Left ventricle myocardium inferior (tissue), 1 donor: ENCODE measurements around the gene SHISA9. TPM values are rescaled to one million over a fixed set of nuclear protein-coding genes. Genes with fewer than 3 reads are reported as not detected.

Experiments used
- DNase-seq: peaks from one replicate; pipeline ENCODE4 v3.0.0-alpha.2; 2020
- H3K27ac ChIP-seq: fragments of 200-600 bp; replicated peaks from 2 replicates; pipeline ENCODE4 v1.8.0; 2021
- H3K27me3 ChIP-seq: fragments of 200-600 bp; 2 replicates; pipeline ENCODE4 v1.8.0; 2021; ENCODE audit warnings: low read depth
- H3K36me3 ChIP-seq: fragments of 200-600 bp; 2 replicates; pipeline ENCODE4 v1.8.0; 2021
- H3K4me1 ChIP-seq: fragments of 200-600 bp; 2 replicates; pipeline ENCODE4 v1.8.0; 2021
- H3K4me3 ChIP-seq: fragments of 200-600 bp; 2 replicates; pipeline ENCODE4 v1.8.0; 2021; ENCODE audit warnings: mild to moderate bottlenecking, moderate library complexity
- H3K9me3 ChIP-seq: fragments of 200-600 bp; replicated peaks from 2 replicates; pipeline ENCODE4 v1.8.0; 2021
- intact Hi-C: fragments of 100-400 bp; cut with micrococcal nuclease; formaldehyde crosslinking; loops from one replicate; pipeline ENCODE4 v1.11.0; 2022
- total RNA-seq: library from RNA; stranded (reverse); fragmentation: NEBNext Ultra II Directional; extraction: Animal tissue kit (Norgen Biotek cat#: 25700); gene quantifications from one replicate; pipeline ENCODE4 v1.2.1, GENCODE V29; 2021
- TF ChIP-seq, protein P1 (sequence below): fragments of 200-600 bp; IDR thresholded peaks from 2 replicates; pipeline ENCODE4 v1.8.0; 2021; ENCODE audit warnings: antibody characterized with exemption, mild to moderate bottlenecking, borderline replicate concordance
- donor health status: DM: no; HTN: yes; CAD: no; lungs with severe emphysema.

The SHISA9 gene
- total RNA-seq, 1 donor from 2014 or later, result 0.30 TPM

DNA sequence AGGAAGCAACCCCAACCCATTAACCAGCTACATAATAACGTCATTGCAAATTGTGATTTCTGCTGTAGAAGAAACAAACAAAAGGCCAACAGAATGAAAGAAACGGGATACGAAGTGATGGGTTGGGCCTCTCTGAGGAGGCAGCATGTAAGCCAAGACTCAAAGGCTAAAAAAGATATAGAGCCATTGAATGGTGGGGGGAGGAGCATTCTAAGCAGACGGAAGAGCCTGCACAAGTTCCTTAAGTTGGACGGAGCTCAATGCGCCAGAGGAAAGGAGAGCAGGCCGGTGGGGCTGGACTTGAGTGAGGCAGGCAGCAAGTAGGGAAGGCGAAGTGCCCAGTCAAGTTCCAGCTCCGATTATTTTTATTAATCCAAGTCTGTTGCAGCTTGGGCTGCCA is 160.3 kb downstream of the SHISA9 start:
- no peak for DNase-seq
- peaks cover 11% of the 10 kb centered on the region for H3K9me3 ChIP-seq
- intact Hi-C loops, result no loop called here
- H3K27ac ChIP-seq, result no peak overlapping the region
- no peaks in the 10 kb centered on the region for H3K4me1 ChIP-seq
- H3K36me3 ChIP-seq, result no peaks in the 10 kb centered on the region
- H3K27me3 ChIP-seq, result peaks cover 13% of the 10 kb centered on the region
- TF ChIP-seq, protein P1, sequence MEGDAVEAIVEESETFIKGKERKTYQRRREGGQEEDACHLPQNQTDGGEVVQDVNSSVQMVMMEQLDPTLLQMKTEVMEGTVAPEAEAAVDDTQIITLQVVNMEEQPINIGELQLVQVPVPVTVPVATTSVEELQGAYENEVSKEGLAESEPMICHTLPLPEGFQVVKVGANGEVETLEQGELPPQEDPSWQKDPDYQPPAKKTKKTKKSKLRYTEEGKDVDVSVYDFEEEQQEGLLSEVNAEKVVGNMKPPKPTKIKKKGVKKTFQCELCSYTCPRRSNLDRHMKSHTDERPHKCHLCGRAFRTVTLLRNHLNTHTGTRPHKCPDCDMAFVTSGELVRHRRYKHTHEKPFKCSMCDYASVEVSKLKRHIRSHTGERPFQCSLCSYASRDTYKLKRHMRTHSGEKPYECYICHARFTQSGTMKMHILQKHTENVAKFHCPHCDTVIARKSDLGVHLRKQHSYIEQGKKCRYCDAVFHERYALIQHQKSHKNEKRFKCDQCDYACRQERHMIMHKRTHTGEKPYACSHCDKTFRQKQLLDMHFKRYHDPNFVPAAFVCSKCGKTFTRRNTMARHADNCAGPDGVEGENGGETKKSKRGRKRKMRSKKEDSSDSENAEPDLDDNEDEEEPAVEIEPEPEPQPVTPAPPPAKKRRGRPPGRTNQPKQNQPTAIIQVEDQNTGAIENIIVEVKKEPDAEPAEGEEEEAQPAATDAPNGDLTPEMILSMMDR, result no peak
- no peak overlapping the region for H3K4me3 ChIP-seq

DNA sequence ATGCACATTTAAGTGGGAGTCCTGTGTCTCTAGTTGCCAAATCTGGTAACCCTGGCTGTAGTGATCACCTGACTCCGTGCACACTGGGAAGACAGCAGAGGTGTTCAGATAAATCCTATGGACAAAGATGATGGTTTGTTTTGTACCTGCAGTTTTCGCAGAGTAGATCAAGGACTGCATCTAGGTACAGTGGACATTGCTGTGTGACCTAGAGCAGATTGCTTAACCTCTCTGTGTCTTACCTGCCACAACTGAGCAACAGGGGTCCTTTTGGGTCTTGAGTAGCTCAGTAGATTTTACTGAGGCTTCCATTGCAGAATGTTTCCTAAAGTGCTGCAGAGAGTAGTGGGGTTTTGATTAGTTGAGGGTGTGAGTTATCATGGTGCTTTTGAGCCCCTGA is 160.8 kb downstream of the SHISA9 start:
- DNase-seq, result no peak
- TF ChIP-seq, protein P1, result no peak
- intact Hi-C loops, result no loop called here
- Histone ChIP-seq H3K27me3 (peaks cover 8% of the 10 kb centered on the region), H3K9me3 (peaks cover 11% of the 10 kb centered on the region), H3K27ac (no peak overlapping the region), H3K4me1 (no peaks in the 10 kb centered on the region), H3K4me3 (no peak overlapping the region), H3K36me3 (no peaks in the 10 kb centered on the region)

DNA sequence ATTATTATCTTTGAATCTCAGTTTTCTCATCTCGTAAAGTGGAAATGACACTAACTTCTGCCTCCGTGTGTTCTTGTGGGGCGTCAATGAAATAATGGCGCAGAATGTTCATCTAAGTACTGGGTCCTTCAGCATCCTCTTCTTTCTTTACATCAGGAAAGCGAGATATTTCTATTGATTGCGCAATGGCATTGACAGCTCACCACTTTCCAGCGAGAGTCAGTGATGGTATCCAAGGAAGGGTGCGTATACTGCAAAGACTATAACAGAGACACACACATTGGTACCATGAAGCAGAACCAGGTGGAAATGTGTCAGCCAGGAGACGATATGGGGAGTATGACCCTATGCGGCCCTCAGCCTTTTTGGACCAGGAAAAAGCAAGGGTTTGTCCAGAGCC is 162.1 kb downstream of the SHISA9 start:
- TF ChIP-seq, protein P1, result no peak
- DNase-seq, result no peak
- Histone ChIP-seq H3K36me3 (no peaks in the 10 kb centered on the region), H3K4me3 (no peak overlapping the region), H3K9me3 (peaks cover 11% of the 10 kb centered on the region), H3K4me1 (no peaks in the 10 kb centered on the region), H3K27ac (no peak overlapping the region), H3K27me3 (peaks cover under 1% of the 10 kb centered on the region)
- intact Hi-C loops, result no loop called here

DNA sequence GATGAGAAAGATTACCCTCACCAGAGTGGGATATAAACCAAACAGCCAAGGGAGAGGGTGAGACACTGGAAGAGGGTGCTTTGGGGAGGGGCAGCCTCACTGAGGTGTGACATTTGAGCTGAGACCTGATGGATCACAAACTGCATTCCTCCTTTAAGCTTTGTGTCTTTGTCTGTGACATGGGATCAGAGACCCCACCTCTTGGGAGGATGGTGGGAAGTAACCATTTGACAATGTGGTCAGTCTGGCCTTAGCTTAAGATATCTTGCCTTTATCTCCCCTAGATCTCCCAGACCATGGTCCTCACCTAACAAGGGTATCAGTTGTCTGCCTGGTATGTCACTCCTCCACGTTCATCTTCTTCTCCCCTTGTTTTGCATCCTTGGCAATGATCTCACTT is 163.4 kb downstream of the SHISA9 start:
- peaks cover 11% of the 10 kb centered on the region for H3K9me3 ChIP-seq

DNA sequence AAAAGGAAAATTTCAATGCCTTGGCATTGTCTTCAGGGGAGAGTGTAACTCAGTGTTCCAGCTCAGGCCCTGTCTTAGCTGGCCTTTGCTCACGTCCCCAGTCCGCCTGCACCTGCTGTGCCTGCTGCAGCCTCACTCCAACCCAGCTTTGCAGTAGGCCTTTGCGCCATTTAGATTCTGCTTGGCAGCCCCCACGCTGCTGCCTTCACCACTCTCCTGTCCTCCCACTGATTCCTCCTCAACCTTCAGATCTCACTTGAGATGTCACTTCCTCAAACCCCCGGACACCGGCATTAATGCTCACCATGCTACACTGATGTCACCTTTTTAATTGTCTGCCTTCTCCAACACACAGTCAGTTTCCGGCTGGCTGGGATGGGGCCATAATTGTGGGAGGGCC is 166.2 kb downstream of the SHISA9 start:
- Histone ChIP-seq H3K27ac (no peak overlapping the region), H3K4me3 (no peak overlapping the region), H3K4me1 (no peaks in the 10 kb centered on the region), H3K27me3 (peaks cover 23% of the 10 kb centered on the region), H3K36me3 (no peaks in the 10 kb centered on the region), H3K9me3 (peaks cover 11% of the 10 kb centered on the region)
- TF ChIP-seq, protein P1, result no peak
- no peak for DNase-seq
- intact Hi-C loops, result no loop called here

More for the DNA sequence above, 163.4 kb downstream of the SHISA9 start:
- no peak for DNase-seq
- intact Hi-C loops, result no loop called here
- Histone ChIP-seq H3K27ac (no peak overlapping the region), H3K4me3 (no peak overlapping the region), H3K36me3 (no peaks in the 10 kb centered on the region), H3K27me3 (no peaks in the 10 kb centered on the region), H3K4me1 (no peaks in the 10 kb centered on the region)
- TF ChIP-seq, protein P1, result no peak
